Astrocyte (in vitro differentiated cells and primary cell): ENCODE data around the gene KPNA3.

Experiments
- EZH2 ChIP-seq: IDR thresholded peaks from 2 replicates; pipeline ENCODE4 v1.6.1; 2012; ENCODE audit warnings: mild to moderate bottlenecking, low read length, inconsistent platforms; ENCODE audit not compliant: insufficient read depth
- TF ChIP-seq, protein P1 (sequence below): IDR thresholded peaks from 2 replicates; pipeline ENCODE4 v1.5.1; 2011; ENCODE audit warnings: low read depth, mild to moderate bottlenecking, inconsistent platforms, low read length, moderate library complexity; ENCODE audit not compliant: insufficient read depth

DNA sequence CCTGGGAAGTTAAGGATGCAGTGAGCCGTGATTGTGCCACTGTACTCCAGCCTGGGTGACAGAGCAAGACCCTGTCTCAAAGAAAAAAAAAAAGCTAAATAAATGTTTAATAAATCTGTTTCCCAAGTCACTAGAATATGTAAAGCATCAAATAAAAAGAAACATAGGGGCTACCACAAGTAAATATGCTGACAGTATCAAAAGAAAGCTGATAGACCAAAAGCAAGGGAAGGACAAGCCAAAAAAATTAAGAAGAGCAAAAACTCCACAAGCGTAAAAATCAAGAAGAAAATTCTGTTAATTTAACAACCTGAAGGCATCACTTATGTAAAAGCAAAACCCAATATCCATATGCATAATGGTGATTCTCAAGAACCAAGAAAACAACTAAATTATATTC lies 9.7 kb downstream of the KPNA3 start:
- TF ChIP-seq, protein P1, sequence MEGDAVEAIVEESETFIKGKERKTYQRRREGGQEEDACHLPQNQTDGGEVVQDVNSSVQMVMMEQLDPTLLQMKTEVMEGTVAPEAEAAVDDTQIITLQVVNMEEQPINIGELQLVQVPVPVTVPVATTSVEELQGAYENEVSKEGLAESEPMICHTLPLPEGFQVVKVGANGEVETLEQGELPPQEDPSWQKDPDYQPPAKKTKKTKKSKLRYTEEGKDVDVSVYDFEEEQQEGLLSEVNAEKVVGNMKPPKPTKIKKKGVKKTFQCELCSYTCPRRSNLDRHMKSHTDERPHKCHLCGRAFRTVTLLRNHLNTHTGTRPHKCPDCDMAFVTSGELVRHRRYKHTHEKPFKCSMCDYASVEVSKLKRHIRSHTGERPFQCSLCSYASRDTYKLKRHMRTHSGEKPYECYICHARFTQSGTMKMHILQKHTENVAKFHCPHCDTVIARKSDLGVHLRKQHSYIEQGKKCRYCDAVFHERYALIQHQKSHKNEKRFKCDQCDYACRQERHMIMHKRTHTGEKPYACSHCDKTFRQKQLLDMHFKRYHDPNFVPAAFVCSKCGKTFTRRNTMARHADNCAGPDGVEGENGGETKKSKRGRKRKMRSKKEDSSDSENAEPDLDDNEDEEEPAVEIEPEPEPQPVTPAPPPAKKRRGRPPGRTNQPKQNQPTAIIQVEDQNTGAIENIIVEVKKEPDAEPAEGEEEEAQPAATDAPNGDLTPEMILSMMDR, result no peak
- no peak for TF ChIP-seq EZH2
